Activated T-cell treated with anti-CD3 and anti-CD28 coated beads for 48 hours (primary cell): ENCODE measurements around the gene CRYBA4.

Source experiments
- DNase-seq: peaks from one replicate; pipeline ENCODE4 v3.0.0-alpha.2; 2020; ENCODE audit warnings: low read depth

Gene CRYBA4

DNA sequence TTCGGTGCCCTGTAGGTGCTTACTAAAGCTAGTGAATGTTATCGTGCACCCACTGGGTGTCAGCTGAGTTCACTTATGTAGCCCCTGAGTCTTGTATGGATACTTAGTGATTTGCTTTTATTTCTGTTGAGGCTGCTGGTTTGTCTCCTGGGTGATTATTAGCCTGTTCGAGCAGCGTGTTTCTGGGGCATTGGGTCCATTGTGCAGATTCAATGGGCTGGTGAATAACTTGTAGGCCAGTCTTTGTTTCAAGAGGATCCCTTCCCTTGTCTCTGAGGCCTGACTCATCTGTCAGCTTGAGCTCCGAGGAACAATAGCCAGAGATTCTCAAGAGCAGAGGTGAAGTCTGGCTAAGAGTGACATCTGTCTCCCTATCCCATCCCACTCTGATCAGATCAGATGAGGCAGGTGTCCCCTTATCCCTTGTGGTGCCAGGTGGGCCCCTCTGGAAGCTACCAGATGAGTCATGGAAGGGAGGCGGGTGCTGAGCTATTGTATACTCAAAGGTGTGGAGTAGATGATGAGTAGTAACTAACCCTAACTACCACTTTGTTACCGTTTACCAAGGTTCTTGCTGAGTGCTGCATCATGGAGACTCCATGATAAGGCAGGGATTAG lies 39.3 kb downstream of the CRYBA4 start:
- DNase-seq, result no peak

DNA sequence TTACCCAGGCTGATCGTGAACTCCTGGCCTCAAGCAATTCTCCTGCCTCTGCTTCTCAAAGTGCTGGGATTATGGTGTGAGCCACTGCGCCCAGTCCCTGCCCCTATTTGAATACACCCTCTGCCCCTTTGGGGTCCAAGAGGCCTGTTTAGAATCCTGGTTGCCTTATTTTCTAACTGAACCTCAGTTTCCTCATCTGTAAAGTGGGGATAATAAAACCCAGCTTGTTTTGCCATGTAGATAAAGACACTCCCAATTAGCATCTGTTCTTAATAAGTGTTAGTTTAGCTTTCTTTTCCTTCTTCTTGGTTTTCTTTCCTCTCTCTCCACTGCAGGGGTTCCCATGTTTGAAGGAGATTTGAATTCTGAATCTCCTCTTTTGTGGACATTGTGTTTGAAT lies 40.4 kb downstream of the CRYBA4 start:
- DNase-seq, result no peak

DNA sequence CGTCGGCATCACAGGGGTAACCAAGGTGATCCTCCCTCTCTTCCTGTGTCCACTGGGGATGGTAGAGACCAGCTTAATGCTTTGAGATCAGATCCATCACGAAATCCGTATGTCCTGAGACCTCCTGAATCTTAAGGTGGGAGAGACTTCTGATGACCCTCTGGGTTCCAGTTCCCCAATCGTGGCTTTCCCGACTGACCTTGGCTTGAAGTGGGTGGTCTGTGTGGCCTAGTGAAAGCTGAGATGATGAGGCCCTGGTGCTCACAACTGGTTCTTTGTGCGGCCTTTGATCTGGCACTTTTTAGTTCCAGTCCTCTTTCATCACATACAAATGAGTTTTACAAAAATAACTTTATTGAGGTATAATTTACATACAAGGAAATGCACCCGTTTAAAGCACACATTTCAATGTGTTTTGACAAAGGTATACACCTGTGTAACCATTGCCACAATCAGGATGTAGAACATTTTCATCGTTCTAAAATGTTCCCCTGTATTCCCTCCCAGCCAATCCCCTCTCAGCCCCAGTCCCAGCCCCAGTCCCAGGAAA lies 41.7 kb downstream of the CRYBA4 start:
- DNase-seq, result no peak

DNA sequence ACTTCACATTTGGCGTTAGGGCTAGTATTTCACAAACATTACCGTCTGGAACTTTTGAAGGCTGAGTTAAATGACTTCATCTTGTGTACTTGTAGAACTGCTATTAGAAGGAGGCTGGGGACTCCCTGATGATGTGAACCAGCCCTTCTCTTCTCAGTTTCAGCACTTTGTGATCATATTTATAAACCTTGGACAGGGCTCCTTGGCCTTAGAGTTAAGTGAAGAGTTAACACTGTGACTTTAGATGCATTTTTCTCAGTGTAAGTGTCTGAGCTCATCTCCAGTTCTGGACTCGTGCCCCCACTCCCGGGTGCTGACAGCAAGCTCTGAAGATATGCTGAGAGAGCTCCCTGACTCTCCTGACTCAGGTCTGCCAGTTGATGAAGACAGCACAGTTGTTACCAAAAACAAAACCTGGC lies 44.1 kb downstream of the CRYBA4 start:
- no peak for DNase-seq

GRCh38 chr22:26667140-26667539 lies 45.4 kb downstream of the CRYBA4 start:
- DNase-seq, result no peak

GRCh38 chr22:26669060-26669481 lies 47.3 kb downstream of the CRYBA4 start:
- no peak for DNase-seq

GRCh38 chr22:26670459-26670858 lies 48.7 kb downstream of the CRYBA4 start:
- DNase-seq, result no peak

- peak; percentile 58 for DNase-seq
Observed at GRCh38 chr22:26671317-26672059, 49.7 kb downstream of the CRYBA4 start.

GRCh38 chr22:26672060-26672471 lies 50.3 kb downstream of the CRYBA4 start:
- no peak for DNase-seq

GRCh38 chr22:26672590-26673468 lies 51.1 kb downstream of the CRYBA4 start:
- DNase-seq, result peak; percentile 88

- no peak for DNase-seq
Observed at GRCh38 chr22:26673486-26673885, 51.7 kb downstream of the CRYBA4 start.

- no peak for DNase-seq
Observed at GRCh38 chr22:26674211-26675190, 52.7 kb downstream of the CRYBA4 start.

DNA sequence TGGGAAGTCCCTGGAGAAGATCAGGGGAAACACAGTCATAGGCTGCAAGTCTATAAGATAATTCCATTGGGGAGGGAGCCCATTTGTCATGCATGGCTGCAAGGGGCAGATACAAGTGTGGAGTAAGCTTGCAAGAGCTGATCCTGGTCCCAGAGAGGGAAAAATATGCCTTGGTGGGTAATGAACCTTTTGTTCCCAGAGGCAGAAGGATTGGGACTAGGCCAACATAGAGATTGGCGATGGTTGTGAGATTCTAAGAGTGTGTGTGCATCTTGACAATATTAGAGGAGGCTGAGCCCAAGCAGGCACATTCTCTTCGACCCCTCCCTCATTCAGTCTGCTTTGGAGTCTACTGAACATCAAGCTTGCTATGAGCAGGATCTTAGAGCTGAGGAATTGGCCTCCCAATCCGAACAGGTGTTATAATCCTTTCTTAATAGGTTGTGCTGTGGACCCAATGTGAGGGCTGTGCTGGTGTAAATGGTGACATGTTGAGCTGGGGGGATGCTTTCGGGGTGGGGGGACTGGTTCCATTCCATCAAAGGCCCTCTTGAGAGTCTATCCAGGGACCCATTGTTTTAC lies 54.0 kb downstream of the CRYBA4 start:
- no peak for DNase-seq

DNA sequence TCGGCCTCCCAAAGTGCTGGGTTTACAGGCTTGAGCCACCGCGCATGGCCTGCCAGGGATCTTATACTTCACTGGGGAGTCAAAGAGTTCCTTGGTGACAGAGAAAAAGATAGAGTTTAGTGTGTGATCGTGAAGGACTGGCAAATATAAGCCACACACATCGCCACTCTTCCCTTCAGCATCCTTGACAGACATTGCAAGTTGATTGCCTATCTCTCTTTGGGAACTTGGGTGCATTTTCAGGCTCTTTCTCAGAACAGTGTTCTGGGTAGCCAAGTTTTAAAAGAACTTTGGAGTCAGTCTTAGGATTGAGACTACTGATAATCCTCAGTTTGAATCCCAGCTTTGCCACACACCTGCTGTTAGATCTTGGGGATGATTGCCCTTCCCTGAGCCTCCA lies 55.5 kb downstream of the CRYBA4 start:
- no peak for DNase-seq

GRCh38 chr22:26679003-26679629 lies 57.4 kb downstream of the CRYBA4 start:
- DNase-seq, result peak; percentile 69
